Small intestine (tissue), 7 donors: ENCODE measurements around the gene TRMT10A. TPM values are rescaled to one million over a fixed set of nuclear protein-coding genes. Genes with fewer than 3 reads are reported as not detected.

Experiments used
- DNase-seq, 2 donors: peaks; one replicate each; pipeline versions ENCODE4 v3.0.0 to v3.0.0-alpha.2; 2013
- FAIRE-seq: peaks from 2 replicates; lab custom pipeline; 2012; peaks lifted over from hg19 to GRCh38; lab: Jason Lieb, UNC
- H3K27ac ChIP-seq, 3 donors: one replicate each; pipeline ENCODE4 v1.5.1; 2013; ENCODE audit warnings: low read length in 2 of 3, mild to moderate bottlenecking in 2 of 3, control low read depth in 1 of 3, inconsistent platforms in 1 of 3, low read depth in 1 of 3, moderate library complexity in 1 of 3
- H3K27me3 ChIP-seq, 3 donors: one replicate each; pipeline ENCODE4 v1.6.1; 2013; ENCODE audit warnings: low read length in 3 of 3, inconsistent platforms in 1 of 3; ENCODE audit not compliant: control insufficient read depth in 3 of 3, insufficient read depth in 3 of 3
- H3K36me3 ChIP-seq, 3 donors: one replicate each; pipeline ENCODE4 v1.6.1; 2013; ENCODE audit warnings: low read length in 3 of 3, inconsistent platforms in 1 of 3, low read depth in 1 of 3, mild to moderate bottlenecking in 1 of 3, moderate library complexity in 1 of 3; ENCODE audit not compliant: control insufficient read depth in 3 of 3, insufficient read depth in 2 of 3
- H3K4me1 ChIP-seq, 3 donors: one replicate each; pipeline ENCODE4 v1.6.1; 2013; ENCODE audit warnings: low read length in 2 of 3, inconsistent platforms in 1 of 3, low read depth in 1 of 3, mild to moderate bottlenecking in 1 of 3, moderate library complexity in 1 of 3; ENCODE audit not compliant: control insufficient read depth in 3 of 3, insufficient read depth in 2 of 3
- H3K4me3 ChIP-seq, 3 donors: one replicate each; pipeline ENCODE4 v1.5.1; 2013; ENCODE audit warnings: low read length in 3 of 3, control low read depth in 1 of 3, inconsistent platforms in 1 of 3, low read depth in 1 of 3, mild to moderate bottlenecking in 1 of 3, moderate library complexity in 1 of 3
- H3K9me3 ChIP-seq, 2 donors: one replicate each; pipeline ENCODE4 v1.6.1; 2013; ENCODE audit warnings: low read depth in 1 of 2, low read length in 1 of 2; ENCODE audit not compliant: control insufficient read depth in 2 of 2, insufficient read depth in 1 of 2
- WGBS, 3 donors: extraction: QIAGEN DNeasy Blood & Tissue Kit; methylation state at CpG; one replicate each; pipeline ENCODE4 v1.1.7; 2013; 5-methylcytosine and 5-hydroxymethylcytosine counted together
- polyA plus RNA-seq, 4 donors: library from polyadenylated mRNA; stranded (reverse) in 3 of 4; unstranded in 1 of 4; fragments of 200-250 nt in 3 of 4; fragments of 120-200 nt in 1 of 4; gene quantifications; one replicate each; pipeline versions ENCODE4 v1.2.1 to v1.2.3, GENCODE V29; 2013
- donor health status: healthy with polysubstance abuse.
- donor health status: control.
- donor health status: control.
- donor health status: Bipolar disorder and iron deficiency.
- donor health status: healthy.

TRMT10A gene
- polyA plus RNA-seq, 4 donors: 3.8 to 10.7 (median 7.1) TPM

- DNase-seq (peak; percentile 81 to 85), FAIRE-seq (no peak)
- Histone ChIP-seq H3K36me3 (peaks cover 0 to 6% (median 0%) of the 10 kb centered on the region in 3 donors), H3K4me3 (peak within 1 kb of the TSS in 2 of 3 donors; percentile 48 to 54), H3K27me3 (no peaks in the 10 kb centered on the region), H3K9me3 (no peaks in the 10 kb centered on the region), H3K4me1 (peaks cover 0 to 16% (median 0%) of the 10 kb centered on the region in 3 donors), H3K27ac (peak within 1 kb of the TSS; percentile 36 to 92 (median 76))
- WGBS, 3 donors: 14 to 54% (median 21%) methylated on average over 3 of the region's 3 CpGs
These were observed 10.9 kb upstream of the TRMT10A start, which contains the start of gene MTTP for GRCh38 chr4:99574530-99575324. MTTP (plus strand) TSS chr4:99574824; CDS start chr4:99574910, 86 bp downstream.

DNA sequence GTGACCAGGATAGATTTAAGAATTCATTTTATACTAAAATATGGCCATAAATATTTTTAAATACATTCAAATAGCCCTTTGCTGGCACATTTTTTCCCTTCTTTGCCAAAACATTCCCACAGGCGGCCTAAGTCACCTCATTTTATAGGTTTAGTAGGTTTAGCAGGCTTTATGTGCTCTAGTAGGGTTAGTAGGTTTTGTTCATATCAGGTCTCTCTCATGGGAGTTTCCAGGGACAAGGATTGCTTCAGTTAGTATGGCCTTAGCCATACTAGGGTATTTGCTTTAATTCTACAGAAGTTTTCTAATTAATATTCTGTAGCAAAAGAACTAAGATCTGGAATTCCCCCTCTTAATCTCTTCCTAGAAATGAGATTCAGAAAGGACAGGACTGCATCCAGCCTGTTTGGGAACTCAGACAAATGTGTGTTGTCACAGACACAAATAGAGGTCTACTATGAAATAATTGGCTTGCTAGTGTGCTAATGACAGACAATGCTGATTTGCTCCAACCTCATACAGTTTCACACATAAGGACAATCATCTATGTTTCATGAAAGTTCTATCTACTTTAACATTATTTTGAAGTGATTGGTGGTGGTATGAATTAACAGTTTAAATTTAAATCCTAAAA, 10.0 kb upstream of the TRMT10A start:
- Histone ChIP-seq H3K9me3 (no peaks in the 10 kb centered on the region), H3K27ac (peak overlapping the region in 2 of 3 donors; percentile 48 to 92), H3K36me3 (no peaks in the 10 kb centered on the region), H3K4me3 (peak overlapping the region in 1 of 3 donors; percentile 0), H3K4me1 (peaks cover 0 to 12% (median 0%) of the 10 kb centered on the region in 3 donors), H3K27me3 (no peaks in the 10 kb centered on the region)
- FAIRE-seq (no peak), DNase-seq (peak in 1 of 2 donors; percentile 38)
- 79 to 90% (median 81%) methylated on average over 1 of the region's 1 CpG for WGBS, 3 donors

- Histone ChIP-seq H3K4me1 (peaks cover 0 to 16% (median 0%) of the 10 kb centered on the region in 3 donors), H3K36me3 (no peaks in the 10 kb centered on the region), H3K9me3 (no peaks in the 10 kb centered on the region), H3K27ac (peak overlapping the region in 2 of 3 donors; percentile 45 to 92), H3K27me3 (no peaks in the 10 kb centered on the region), H3K4me3 (no peak overlapping the region)
- DNase-seq (peak; percentile 81 to 84), FAIRE-seq (peak; percentile 44)
- 39 to 51% (median 41%) methylated on average over 6 of the region's 6 CpGs for WGBS, 3 donors
These were observed 8.8 kb upstream of the TRMT10A start for GRCh38 chr4:99572527-99573240.

GRCh38 chr4:99571883-99572282, 8.0 kb upstream of the TRMT10A start:
- 10 to 34% (median 13%) methylated on average over 1 of the region's 1 CpG for WGBS, 3 donors
- H3K36me3 ChIP-seq: no peaks in the 10 kb centered on the region
- FAIRE-seq: no peak
- H3K4me1 ChIP-seq: peaks cover 0 to 16% (median 0%) of the 10 kb centered on the region in 3 donors
- peak overlapping the region in 1 of 3 donors; percentile 92 for H3K27ac ChIP-seq
- no peaks in the 10 kb centered on the region for H3K9me3 ChIP-seq
- no peaks in the 10 kb centered on the region for H3K27me3 ChIP-seq
- no peak overlapping the region for H3K4me3 ChIP-seq
- DNase-seq: peak; percentile 58 to 75

DNA sequence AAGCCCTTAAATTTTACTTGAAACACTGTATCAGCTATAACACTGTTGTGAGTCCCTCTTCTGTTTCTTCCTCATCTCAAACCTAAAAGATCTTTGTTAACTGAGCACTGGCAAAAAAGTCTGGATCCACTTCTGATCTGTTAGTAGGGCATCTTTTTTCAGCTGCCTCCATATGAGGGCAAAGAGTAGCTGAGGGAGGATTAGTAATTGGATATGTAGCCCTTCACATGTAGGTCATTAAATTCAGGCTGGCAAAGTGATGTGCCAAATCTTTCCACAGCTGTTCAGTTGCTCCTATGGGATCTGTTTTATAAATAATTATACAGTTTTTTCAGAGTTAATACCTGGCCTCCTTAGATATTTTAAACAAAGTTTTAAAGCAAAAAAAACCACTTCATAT, 1.1 kb upstream of the TRMT10A start:
- DNase-seq (no peak), FAIRE-seq (no peak)
- Histone ChIP-seq H3K27ac (no peak overlapping the region), H3K4me1 (peaks cover 0 to 4% (median 0%) of the 10 kb centered on the region in 3 donors), H3K9me3 (no peaks in the 10 kb centered on the region), H3K36me3 (no peaks in the 10 kb centered on the region), H3K4me3 (no peak overlapping the region), H3K27me3 (no peaks in the 10 kb centered on the region)

- WGBS, 3 donors: 97 to 98% (median 97%) methylated on average over 2 of the region's 2 CpGs
- no peaks in the 10 kb centered on the region for H3K4me1 ChIP-seq
- FAIRE-seq: no peak
These were observed 11.0 kb downstream of the TRMT10A start for GRCh38 chr4:99552872-99553271.

DNA sequence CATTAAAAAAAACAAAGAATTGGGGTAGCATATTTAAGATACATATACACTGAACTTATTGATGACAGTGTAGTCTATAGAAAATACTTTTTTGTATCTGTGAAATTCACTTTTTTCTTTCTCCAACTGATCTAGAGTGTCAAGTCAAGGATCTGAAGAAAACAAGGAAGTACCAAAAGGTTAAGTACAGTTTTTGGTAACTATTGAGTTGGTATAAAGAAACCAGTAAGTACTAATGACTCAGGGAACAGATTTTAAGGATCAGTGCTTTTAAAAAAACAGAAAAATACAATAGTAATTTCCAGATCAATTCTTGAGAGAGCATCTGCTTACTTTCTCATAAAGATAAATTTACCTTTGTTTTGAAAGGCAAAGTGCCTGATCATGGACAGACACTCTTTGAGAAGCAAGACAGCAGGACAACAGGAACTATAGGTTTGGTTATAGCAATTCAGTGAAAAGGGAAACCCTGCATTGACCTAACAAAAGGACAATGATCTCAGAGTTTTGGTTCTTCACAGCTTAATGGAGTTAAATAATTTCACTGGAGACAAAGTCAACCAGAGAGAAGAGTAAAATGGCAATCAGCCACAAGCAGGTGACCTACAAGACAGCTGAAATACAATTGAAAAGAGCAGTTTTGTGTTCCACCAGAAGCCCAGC, 23.4 kb downstream of the TRMT10A start:
- no peaks in the 10 kb centered on the region for H3K27me3 ChIP-seq

More at GRCh38 chr4:99552872-99553271, 11.0 kb downstream of the TRMT10A start:
- H3K4me3 ChIP-seq: no peak overlapping the region
- DNase-seq: no peak
- no peaks in the 10 kb centered on the region for H3K9me3 ChIP-seq
- no peak overlapping the region for H3K27ac ChIP-seq
- H3K36me3 ChIP-seq: peaks cover 0 to 3% (median 2%) of the 10 kb centered on the region in 3 donors
- H3K27me3 ChIP-seq: no peaks in the 10 kb centered on the region

More for the DNA sequence above, 23.4 kb downstream of the TRMT10A start:
- peaks cover 5 to 37% (median 9%) of the 10 kb centered on the region in 3 donors for H3K4me1 ChIP-seq
- H3K36me3 ChIP-seq: no peaks in the 10 kb centered on the region
- peak overlapping the region in 1 of 3 donors; percentile 83 for H3K27ac ChIP-seq
- no peak overlapping the region for H3K4me3 ChIP-seq
- FAIRE-seq: peak; percentile 73
- peaks cover 0 to 5% of the 10 kb centered on the region in 2 donors for H3K9me3 ChIP-seq
- DNase-seq: peak; percentile 43 to 48
